Stimulated activated CD8-positive, alpha-beta memory T cell treated with anti-CD3 and anti-CD28 coated beads, Interleukin-7, amount 100 ng/mL, for 4 hours (primary cell): ENCODE results near the gene THBS2.
"Not testable (repeated sequence)": the region's sequence is repeated elsewhere in the genome, so short reads cannot be mapped to it uniquely, and the experiment has no call there.

ENCODE experiments used
- DNase-seq, 2 donors: peaks; one replicate each; pipeline ENCODE4 v3.0.0-alpha.2; 2020; ENCODE audit warnings: low read depth in 2 of 2

The THBS2 gene

GRCh38 chr6:169230946-169231789, 22.5 kb downstream of the THBS2 start:
- DNase-seq: no peak

- DNase-seq: no peak
Observed at GRCh38 chr6:169230322-169230665, 23.4 kb downstream of the THBS2 start.

DNA sequence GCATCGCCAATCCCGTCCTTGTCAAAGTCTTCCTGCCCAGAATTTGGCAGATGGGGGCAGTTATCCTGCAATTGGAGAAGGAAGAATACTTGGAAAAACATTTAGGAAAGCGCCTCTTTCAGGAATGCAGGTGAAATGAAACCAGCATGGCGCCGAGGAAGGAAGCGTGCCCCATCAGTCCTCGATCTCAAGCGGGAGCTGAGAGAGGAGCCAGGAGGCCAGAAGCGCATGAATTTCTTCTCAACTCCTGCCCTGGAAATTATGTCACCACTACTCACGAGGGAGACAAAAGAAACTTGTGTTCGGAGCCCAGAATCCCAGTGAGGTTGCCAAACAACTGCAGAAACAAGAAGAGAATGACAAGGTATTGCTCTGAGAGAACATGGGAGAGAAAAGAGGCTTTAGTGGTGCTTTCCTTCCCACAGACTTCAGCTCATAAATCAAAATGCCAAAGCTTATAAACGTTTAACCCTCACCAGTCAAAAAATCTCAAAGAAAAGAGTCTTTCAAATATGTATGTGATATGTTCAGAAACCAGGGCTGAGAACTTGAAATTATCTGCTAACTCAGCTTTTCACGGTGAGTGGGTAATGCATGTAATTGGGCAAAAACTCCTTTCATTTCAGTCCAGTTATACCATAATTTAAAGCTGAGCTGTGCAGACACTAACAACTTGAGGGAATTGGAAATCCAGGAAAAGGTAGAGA, 23.9 kb downstream of the THBS2 start:
- DNase-seq: no peak

DNA sequence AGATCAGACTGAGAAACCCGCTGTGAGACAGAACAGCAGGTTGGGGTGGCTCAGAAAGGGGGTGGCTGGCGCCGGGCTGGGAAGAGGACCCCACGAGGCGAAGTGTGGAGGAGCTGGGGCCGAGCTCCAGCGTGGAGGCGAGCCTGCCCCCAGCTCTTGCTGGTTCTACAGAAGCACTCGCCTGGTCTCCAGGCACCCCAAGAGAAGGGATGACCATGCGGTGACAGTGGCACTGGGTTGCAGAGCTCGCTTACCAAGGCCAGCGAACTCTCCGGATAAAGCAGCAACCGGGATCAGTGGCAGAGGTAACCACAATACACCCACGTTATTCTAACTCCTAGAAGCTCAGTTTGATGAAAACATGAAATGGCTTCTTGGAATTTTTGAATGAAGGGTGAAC, 26.5 kb downstream of the THBS2 start:
- DNase-seq: no peak

DNA sequence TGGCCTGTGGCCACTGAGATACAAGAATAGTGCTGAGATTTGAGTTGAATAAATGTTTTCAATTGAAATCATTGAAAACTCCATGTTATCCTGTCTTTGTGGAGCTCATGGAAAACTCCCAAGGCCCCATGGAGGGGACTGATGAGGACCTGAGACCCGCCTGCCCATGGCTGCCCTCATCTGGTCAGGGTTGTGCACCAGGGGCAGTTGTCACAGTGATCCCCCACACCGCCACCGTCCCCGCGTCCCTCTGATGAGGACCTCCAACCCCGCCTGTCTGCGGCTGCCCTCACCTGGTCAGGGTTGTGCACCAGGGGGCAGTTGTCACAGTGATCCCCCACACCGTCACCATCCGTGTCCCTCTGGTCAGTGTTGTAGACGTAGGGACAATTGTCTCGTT, 27.8 kb downstream of the THBS2 start:
- no peak for DNase-seq

GRCh38 chr6:169225131-169225576, 28.5 kb downstream of the THBS2 start:
- DNase-seq: no peak

GRCh38 chr6:169224716-169225115, 28.9 kb downstream of the THBS2 start:
- DNase-seq: no peak

DNA sequence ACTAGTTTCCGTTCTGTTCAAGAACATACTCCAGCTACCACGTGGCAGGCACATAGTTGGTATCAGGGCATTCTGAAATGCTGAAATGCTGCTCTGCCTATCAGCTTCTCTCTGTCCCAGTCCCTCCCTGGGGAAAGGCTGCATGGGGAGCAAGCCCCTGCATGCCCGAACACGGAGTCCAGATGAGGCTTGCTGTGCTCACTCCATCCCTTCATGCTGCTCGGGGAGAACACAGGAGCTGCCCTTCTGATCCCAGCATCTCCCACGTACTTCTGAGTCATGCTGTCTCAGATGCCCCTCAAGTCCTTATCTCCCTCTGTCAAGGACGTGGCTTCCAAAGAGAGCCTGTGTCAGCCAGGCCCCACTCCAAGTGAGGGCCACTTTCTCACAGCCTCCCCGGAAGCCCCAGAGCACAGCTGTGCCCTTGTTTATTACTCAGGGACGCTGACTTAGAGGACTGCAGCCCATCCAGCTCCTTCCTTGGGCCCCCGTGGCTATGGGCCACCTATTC, 29.4 kb downstream of the THBS2 start:
- DNase-seq: no peak

GRCh38 chr6:169223006-169223405, 30.6 kb downstream of the THBS2 start:
- DNase-seq: no peak

DNA sequence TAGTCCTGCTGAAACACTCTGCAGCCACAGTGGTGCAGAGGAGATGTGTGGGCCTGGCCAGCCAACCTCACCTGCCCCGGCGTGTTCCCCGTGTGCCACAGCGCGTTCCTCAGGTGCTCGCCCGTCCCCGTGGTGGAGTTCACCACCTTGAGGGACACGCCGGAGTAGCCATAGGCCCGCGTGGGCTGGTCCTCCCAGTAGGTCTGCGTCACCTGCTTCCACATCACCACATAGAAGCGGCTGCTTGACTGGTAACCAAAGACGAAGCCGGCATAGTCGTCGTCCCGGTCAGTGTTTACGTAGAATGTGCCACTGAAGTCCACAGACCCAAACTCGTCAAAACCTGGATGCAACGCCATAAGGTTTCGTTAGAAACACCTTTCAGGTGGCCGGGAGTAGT, 31.5 kb downstream of the THBS2 start:
- DNase-seq: no peak

- DNase-seq: no peak
Observed at GRCh38 chr6:169221264-169221663, 32.4 kb downstream of the THBS2 start.

DNA sequence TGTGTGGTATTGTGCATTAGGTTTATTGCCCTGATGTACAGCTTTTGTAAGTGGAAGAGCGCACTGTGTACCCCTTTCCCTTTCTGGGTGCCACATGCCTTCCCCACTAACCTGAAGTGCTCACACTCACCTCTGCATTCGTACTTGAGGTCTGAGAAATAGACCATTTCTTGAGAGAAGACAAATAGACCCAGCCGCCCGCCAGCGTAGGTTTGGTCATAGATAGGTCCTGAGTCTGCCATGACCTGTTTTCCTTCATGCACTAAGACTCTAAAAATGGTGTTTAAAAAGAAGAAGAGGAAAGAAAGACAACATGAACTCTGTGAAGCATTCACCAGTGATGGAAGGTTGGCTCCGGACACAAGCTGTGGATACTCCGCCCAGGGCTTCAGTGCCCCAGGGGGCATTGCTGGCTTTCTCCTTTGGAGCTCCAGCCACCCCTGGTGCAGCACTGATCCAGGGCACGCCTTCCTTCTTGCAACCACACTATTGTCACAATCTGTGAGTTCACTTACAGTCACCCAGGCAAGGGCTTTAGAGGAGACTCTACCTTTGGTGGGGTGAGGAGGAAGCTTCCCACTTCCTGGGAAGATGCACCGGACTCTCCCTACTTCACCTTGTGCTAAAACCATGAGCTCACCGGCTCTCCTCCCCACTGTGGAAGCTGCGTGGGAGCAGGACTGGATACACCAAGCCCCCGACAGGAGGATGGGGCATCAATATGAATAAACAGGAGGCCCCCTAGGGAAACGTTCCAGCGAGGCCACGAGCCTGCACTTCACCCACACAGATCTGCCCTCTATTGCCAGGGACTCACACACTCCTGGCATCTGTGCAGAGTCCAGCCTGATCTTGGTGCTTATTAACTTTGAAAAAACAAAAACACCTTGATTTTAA, 33.3 kb downstream of the THBS2 start:
- no peak for DNase-seq

GRCh38 chr6:169217972-169218371, 35.7 kb downstream of the THBS2 start:
- no peak for DNase-seq

- no peak for DNase-seq
Observed at GRCh38 chr6:169216830-169217229, 36.8 kb downstream of the THBS2 start.

GRCh38 chr6:169215201-169215681, 38.4 kb downstream of the THBS2 start:
- DNase-seq: no peak

DNA sequence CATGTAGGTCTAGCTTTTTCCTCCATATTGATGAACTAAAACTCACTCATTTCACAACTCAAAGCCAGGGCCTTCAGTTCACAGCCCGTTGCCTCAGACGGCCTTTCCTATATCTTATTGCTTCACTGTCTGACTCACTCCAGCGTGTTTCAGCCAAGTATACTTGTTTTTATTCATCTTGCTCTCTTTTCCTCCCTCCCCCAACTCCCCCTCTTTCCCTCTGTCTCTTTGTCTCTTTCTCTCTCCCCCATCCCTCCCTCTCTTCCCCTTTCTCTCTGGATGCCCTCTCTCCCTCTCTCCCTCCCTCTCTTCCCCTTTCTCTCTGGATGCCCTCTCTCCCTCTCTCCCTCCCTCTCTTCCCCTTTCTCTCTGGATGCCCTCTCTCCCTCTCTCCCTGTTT, 38.9 kb downstream of the THBS2 start:
- not testable (repeated sequence) for DNase-seq

GRCh38 chr6:169213814-169214520, 39.7 kb downstream of the THBS2 start:
- no peak for DNase-seq

DNA sequence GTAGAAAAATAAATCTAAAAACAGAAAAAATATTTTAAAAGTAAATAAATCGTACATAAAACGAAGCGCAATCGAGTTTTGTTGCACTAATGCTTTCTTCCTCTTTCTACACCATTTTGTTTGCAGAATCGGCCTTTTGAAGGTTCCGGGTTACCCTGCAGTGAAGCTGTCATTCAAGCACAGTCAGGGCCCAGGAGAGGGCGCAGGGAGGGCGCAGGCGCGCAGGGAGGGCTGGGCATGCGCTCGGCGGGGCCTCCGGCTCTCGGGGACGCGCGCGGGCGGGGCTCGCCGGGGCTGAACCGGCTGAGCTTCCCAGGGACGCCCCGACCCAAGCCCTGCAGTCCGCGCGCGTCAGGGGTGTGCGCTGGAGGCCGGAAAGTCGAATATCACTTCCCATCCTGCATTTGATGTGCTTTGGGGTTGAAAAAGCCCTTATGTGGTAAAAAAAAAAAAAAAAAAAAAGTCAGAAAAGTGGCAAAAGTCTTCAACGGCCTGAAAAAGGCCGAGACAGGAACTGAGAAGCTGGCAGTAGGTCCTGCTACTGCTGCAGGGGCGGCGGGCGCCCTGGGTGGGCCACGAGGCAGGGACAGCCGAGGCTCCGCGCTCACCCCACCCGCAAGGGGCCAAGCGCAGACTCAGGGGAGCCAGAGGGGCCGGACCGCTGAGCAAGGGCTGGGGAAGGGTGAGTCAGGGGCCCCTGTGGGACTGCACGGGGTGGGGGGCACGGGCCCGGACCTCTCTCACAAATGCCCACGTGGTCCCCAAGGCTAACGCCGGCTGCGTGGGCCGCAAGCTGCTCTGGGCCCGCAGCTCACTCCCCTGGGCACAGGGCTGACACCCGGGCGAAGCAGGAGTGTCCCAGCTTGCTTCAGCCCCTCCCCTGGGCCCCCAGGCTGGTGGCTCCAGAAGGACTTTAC, 40.5 kb downstream of the THBS2 start:
- peak; percentile 75 to 84 for DNase-seq

DNA sequence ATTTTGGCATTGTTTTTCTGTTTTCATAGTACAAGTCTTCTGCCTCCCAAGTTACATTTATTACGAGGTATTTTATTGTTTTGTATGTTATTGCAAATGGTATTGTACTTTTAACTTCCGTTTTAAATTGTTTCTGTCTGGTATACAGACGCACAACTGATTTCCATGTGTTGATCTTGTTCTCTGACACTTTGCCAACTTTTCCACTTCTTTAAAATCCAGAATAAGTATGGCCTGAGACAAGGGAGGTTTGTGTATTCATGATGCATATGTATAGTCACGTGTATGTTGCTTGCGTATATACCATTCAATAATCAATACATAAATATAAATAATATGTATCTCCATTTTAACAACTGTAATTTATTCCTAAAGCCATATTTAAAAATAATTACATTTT, 41.2 kb downstream of the THBS2 start:
- DNase-seq: no peak

- no peak for DNase-seq
Observed at GRCh38 chr6:169211881-169212280, 41.8 kb downstream of the THBS2 start.
